Cardiac atrium fibroblast (primary cell): ENCODE measurements around the gene PPP1R8. TPM values are rescaled to one million over a fixed set of nuclear protein-coding genes. Genes with fewer than 3 reads are reported as not detected.

Source experiments
- total RNA-seq: library from RNA; depleted of rRNA; stranded (reverse); fragments of >200 nt; gene quantifications from 2 replicates; pipeline ENCODE4 v1.2.3, GENCODE V29; 2015

The PPP1R8 gene
- total RNA-seq: 39.7 and 41.5 TPM in 2 replicates

DNA sequence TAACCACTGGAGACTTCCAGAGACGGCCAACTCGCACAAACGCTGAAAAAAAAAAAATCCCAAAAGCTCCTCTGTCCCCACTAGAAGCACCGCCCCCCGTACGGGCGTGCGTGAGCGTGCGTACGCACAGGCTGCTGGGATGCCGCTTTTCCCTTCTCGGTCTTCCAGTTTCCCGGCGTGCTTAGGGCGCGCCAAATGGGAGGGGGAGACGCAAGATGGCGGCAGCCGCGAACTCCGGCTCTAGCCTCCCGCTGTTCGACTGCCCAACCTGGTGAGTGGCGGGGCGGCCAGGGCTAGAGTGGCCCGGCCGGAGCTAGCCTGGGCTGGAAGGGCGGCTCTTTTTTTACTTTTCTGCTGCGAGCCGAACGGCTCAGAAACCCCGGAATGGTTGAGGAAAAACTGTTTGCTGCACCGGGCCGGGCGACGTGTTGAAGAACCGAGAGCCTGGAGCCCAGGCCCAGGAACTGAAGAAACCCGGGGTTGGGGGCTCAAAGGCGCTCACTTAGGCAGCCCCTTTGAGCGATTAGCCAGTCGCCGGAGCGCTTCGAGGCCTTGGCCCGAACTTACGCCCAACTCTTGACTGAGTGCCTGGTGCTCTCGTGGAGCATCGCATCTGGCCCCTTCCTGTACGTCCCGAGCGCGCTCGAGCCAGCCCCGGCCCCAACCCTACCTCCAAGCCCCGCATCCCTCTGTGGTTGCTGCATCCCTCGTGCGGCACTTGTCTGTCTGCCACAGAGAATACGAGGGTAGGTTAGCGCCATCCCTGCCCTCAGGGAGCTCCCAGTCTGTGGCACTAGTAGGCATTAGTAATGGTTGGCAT, at the start of gene PPP1R8:
PPP1R8 (plus strand) TSS at position 162 of the 820 bp plus-strand sequence; CDS start at position 216, 54 bp downstream.

DNA sequence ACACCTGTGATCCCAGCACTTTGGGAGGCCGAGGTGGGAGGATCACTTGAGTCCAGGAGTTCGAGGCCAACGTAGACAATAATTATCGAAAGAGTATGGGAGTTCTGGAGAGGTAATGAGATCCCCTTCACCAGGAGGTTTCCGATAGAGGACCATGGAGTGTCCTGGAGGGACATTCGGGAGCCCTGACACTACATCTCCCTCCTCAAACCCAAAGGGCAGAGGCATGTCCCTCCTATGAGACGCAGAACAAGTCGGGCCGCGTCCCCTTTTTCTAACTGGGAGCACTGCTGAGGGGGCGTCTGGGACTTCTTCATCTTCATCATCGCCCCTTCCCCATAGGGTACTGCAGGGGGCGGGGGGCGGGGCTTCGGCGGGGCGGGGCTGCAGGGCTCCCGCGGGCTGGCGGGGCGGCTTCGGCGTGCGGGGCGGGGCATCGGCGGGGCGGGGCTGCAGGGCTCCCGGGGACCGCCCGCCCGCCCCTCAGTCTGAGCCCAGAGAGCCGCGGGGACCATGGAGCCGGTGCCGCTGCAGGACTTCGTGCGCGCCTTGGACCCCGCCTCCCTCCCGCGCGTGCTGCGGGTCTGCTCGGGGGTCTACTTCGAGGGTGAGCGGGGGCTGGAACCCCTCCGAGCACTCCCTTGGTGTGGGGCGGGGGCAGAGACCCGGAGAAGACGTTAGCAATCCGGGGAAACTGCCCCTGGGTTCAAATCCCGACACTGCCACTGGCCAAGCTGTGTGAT, 41.6 kb downstream of the PPP1R8 start, which contains the start of gene THEMIS2:
THEMIS2 (plus strand) TSS at position 486 of the 743 bp plus-strand sequence; CDS start at position 514, 28 bp downstream.

Other genes starting within 250 kb of the PPP1R8 start
- gene AHDC1, start 226.6 kb upstream of the PPP1R8 start, total RNA-seq: 15.3 and 18.3 TPM in 2 replicates
- gene FGR, start 195.6 kb upstream of the PPP1R8 start, total RNA-seq: 0.16 TPM in 1 of 2 replicates, not detected in the other
- gene IFI6, start 158.6 kb upstream of the PPP1R8 start, total RNA-seq: 27.4 and 67.4 TPM in 2 replicates
- gene FAM76A, start 104.8 kb upstream of the PPP1R8 start, total RNA-seq: 3.9 and 4.7 TPM in 2 replicates
- gene STX12, start 57.6 kb upstream of the PPP1R8 start, total RNA-seq: 61.6 and 68.4 TPM in 2 replicates
- 2.5 and 7.1 TPM in 2 replicates for gene THEMIS2, start 41.8 kb downstream of the PPP1R8 start, total RNA-seq
- 13.0 and 19.9 TPM in 2 replicates for gene RPA2, start 83.8 kb downstream of the PPP1R8 start, total RNA-seq
- gene SMPDL3B, start 104.2 kb downstream of the PPP1R8 start, total RNA-seq: not detected in 2 replicates
- 3.2 and 8.4 TPM in 2 replicates for gene XKR8, start 129.2 kb downstream of the PPP1R8 start, total RNA-seq